HT1080 (cell line): Measurements from ENCODE around the gene PIGK. TPM values are rescaled to one million over a fixed set of nuclear protein-coding genes. Genes with fewer than 3 reads are reported as not detected.

Experiments used
- DNase-seq: peaks from one replicate; pipeline ENCODE4 v3.0.0-alpha.2; 2015; ENCODE audit warnings: low read depth
- small RNA-seq: library from RNA; depleted of rRNA; stranded (forward); fragments of <200 nt; gene quantifications from one replicate; pipeline ENCODE3, GENCODE V24; 2014
- total RNA-seq: library from RNA; depleted of rRNA; stranded (reverse); fragments of >200 nt; shearing (Covaris generic); gene quantifications from 2 replicates; pipeline ENCODE4 v1.2.3, GENCODE V29; 2014; rRNA removed

PIGK gene
- total RNA-seq, 1 experiment from 2014 or later, result 33.9 TPM

GRCh38 chr1:77039739-77040138, 179.5 kb downstream of the PIGK start:
- peak; percentile 96 for DNase-seq

- no peak for DNase-seq
Measured at GRCh38 chr1:77039111-77039510, 180.1 kb downstream of the PIGK start.

Small RNA genes lying within 50 kb of the gene (small RNA-seq; reads per million reads assigned to genes)
- gene MIR7156, result not detected

Other genes with a start within 250 kb of the PIGK start
- 6.3 and 14.9 TPM in 2 replicates for gene AK5, start 62.6 kb upstream of the PIGK start, total RNA-seq